SK-N-SH (cell line): ENCODE results near the gene RPL26.

ENCODE experiments used
- CTCF ChIP-seq: fragments of 200-600 bp; sonication (generic); IDR thresholded peaks from 2 replicates; pipeline ENCODE4 v1.6.1; 2017; ENCODE audit warnings: antibody characterized with exemption, mild to moderate bottlenecking, moderate library complexity
- EP300 ChIP-seq, 2 experiments: IDR thresholded peaks; 2 replicates each; pipeline versions ENCODE4 v1.4.0 to v1.6.1; 2012; ENCODE audit warnings: borderline replicate concordance in 1 of 2, low read depth in 1 of 2, low read length in 1 of 2
- EZH2phosphoT487 ChIP-seq: fragments of 200-600 bp; sonication (generic); IDR thresholded peaks from 2 replicates; pipeline ENCODE4 v1.6.1; 2017; ENCODE audit warnings: low read depth, mixed run types, mild to moderate bottlenecking, antibody characterized with exemption, moderate library complexity, borderline replicate concordance
- FOSL2 ChIP-seq: IDR thresholded peaks from 2 replicates; pipeline ENCODE4 v1.4.0; 2012; ENCODE audit warnings: low read depth, mild to moderate bottlenecking, moderate library complexity, borderline replicate concordance
- JUND ChIP-seq: IDR thresholded peaks from 2 replicates; pipeline ENCODE4 v1.4.0; 2012
- NFIC ChIP-seq: IDR thresholded peaks from 2 replicates; pipeline ENCODE4 v1.4.0; 2012; ENCODE audit warnings: borderline replicate concordance
- POLR2AphosphoS5 ChIP-seq: IDR thresholded peaks from 2 replicates; pipeline ENCODE4 v1.6.1; 2012; ENCODE audit warnings: low read depth, low read length
- RAD21 ChIP-seq: IDR thresholded peaks from 2 replicates; pipeline ENCODE4 v1.6.1; 2012; ENCODE audit warnings: mild to moderate bottlenecking, low read length
- RCOR1 ChIP-seq: fragments of 150-350 bp; IDR thresholded peaks from 2 replicates; pipeline ENCODE4 v1.6.1; 2017; ENCODE audit warnings: antibody characterized with exemption, low read length
- REST ChIP-seq: IDR thresholded peaks from 2 replicates; pipeline ENCODE4 v1.6.1; 2012; ENCODE audit warnings: mild to moderate bottlenecking, low read depth, low read length, moderate library complexity

- no peak for TF ChIP-seq RAD21
- no peak for TF ChIP-seq CTCF
- TF ChIP-seq EP300 (IDR thresholded peaks at IDR 0.05; ENCODE audit: borderline replicate concordance in 1 of 2, low read depth in 1 of 2, low read length in 1 of 2), result no peak
- TF ChIP-seq EZH2phosphoT487, result no peak
- no peak for TF ChIP-seq REST
- no peak for TF ChIP-seq NFIC
- TF ChIP-seq FOSL2, result no peak
- no peak for TF ChIP-seq JUND
- no peak for TF ChIP-seq POLR2AphosphoS5
- no peak for TF ChIP-seq RCOR1
Observed at GRCh38 chr17:8369944-8370343, 13.0 kb downstream of the RPL26 start.
